NCI-H1105 treated with DMSO at 0.1 percent for 48 hours (cell line): ENCODE results near the gene RAD52.

ENCODE experiments used
- DNase-seq: peaks from one replicate; lab custom pipeline; 2025; lab: John Stamatoyannopoulos, UW

The RAD52 gene

GRCh38 chr12:868722-869121 lies 80.8 kb downstream of the RAD52 start:
- DNase-seq: no peak

- DNase-seq: no peak
Measured at GRCh38 chr12:867905-868304, 81.6 kb downstream of the RAD52 start.

- no peak for DNase-seq
Measured at GRCh38 chr12:865614-866013, 83.9 kb downstream of the RAD52 start.

- DNase-seq: no peak
Measured at GRCh38 chr12:863285-863684, 86.2 kb downstream of the RAD52 start.

- DNase-seq: no peak
Measured at GRCh38 chr12:862303-862911, 87.1 kb downstream of the RAD52 start.
